Ovary (tissue), 3 donors: Measurements from ENCODE around the gene KCNMA1.

ENCODE experiments used
- CTCF ChIP-seq, 3 donors: fragments of 450-650 bp in 2 of 3; fragments of 200-600 bp in 1 of 3; IDR thresholded peaks; one replicate each; pipeline versions ENCODE4 v1.5.1 to v1.8.0; 2016 to 2022; ENCODE audit warnings: antibody characterized with exemption in 3 of 3, mild to moderate bottlenecking in 1 of 3
- POLR2A ChIP-seq: fragments of 450-650 bp; IDR thresholded peaks from one replicate; pipeline ENCODE4 v1.6.1; 2017; ENCODE audit warnings: antibody characterized with exemption, mild to moderate bottlenecking, moderate library complexity
- donor health status: DM: no; HTN: no; CAD: no.

- no peak for TF ChIP-seq POLR2A
- TF ChIP-seq CTCF (IDR thresholded peaks at IDR 0.05): no peak
Measured at GRCh38 chr10:76858721-76859120, 778.9 kb downstream of the KCNMA1 start.
